WTC11 (cell line): ENCODE measurements around the gene ZSWIM6. TPM values are rescaled to one million over a fixed set of nuclear protein-coding genes. Genes with fewer than 3 reads are reported as not detected.

Source experiments
- ATAC-seq: fragments of 200-7000 bp; cut with Tn5 transposase; 2 replicates; pipeline ENCODE4 v1.10.0; 2021; ENCODE audit warnings: mild to moderate bottlenecking, moderate library complexity
- CTCF ChIA-PET: fragments of 300-600 bp; sonication (Branson Sonifier 250); formaldehyde crosslinking; loops from one replicate; lab custom pipeline; 2021; ENCODE audit warnings: antibody characterized with exemption; lab: Charles Lee
- POLR2A ChIA-PET: fragments of 350-600 bp; sonication (Branson Sonifier 250); formaldehyde crosslinking; loops from one replicate; lab custom pipeline; 2021; ENCODE audit warnings: antibody characterized with exemption; lab: Charles Lee
- DNase-seq: peaks from one replicate; pipeline ENCODE4 v3.0.0; 2021; ENCODE audit warnings: low spot score
- H3K27ac Mint-ChIP-seq: 2 replicates; pipeline ENCODE4 v1.8.0; 2021; ENCODE audit warnings: mixed read lengths
- H3K27me3 Mint-ChIP-seq: 2 replicates; pipeline ENCODE4 v1.8.0; 2021; ENCODE audit warnings: low read depth, mild to moderate bottlenecking, moderate library complexity, mixed read lengths
- H3K36me3 Mint-ChIP-seq: 2 replicates; pipeline ENCODE4 v1.8.0; 2021; ENCODE audit warnings: mixed read lengths
- H3K4me1 Mint-ChIP-seq: 2 replicates; pipeline ENCODE4 v1.8.0; 2022; ENCODE audit warnings: mixed read lengths
- H3K4me3 Mint-ChIP-seq: 2 replicates; pipeline ENCODE4 v1.8.0; 2021; ENCODE audit warnings: mild to moderate bottlenecking, moderate library complexity, mixed read lengths
- H3K9me3 Mint-ChIP-seq: 2 replicates; pipeline ENCODE4 v1.8.0; 2021; ENCODE audit warnings: mixed read lengths
- ATF3 ChIP-seq: sonication (generic); formaldehyde crosslinking; conservative IDR thresholded peaks from 2 replicates; pipeline ENCODE4 v1.8.1; 2022; ENCODE audit warnings: mild to moderate bottlenecking, missing genetic modification reagents
- CREB1 ChIP-seq: sonication (generic); formaldehyde crosslinking; IDR thresholded peaks from 2 replicates; pipeline ENCODE4 v1.8.0; 2023; ENCODE audit warnings: mild to moderate bottlenecking, missing genetic modification reagents
- CTCF ChIP-seq: fragments of 200-600 bp; IDR thresholded peaks from 2 replicates; pipeline ENCODE4 v1.8.0; 2022; ENCODE audit warnings: antibody characterized with exemption
- E2F1 ChIP-seq: sonication (generic); formaldehyde crosslinking; IDR thresholded peaks from 2 replicates; pipeline ENCODE4 v1.8.0; 2022; ENCODE audit warnings: mild to moderate bottlenecking, missing genetic modification reagents
- EMX1 ChIP-seq: fragments of 250-450 bp; sonication (Bioruptor Pico); IDR thresholded peaks from 2 replicates; pipeline ENCODE4 v1.8.0; 2021; ENCODE audit warnings: mild to moderate bottlenecking
- ESRRA ChIP-seq: sonication (generic); formaldehyde crosslinking; IDR thresholded peaks from 2 replicates; pipeline ENCODE4 v1.8.1; 2022; ENCODE audit warnings: mild to moderate bottlenecking, missing genetic modification reagents, borderline replicate concordance
- FOXK1 ChIP-seq: sonication (generic); formaldehyde crosslinking; IDR thresholded peaks from 2 replicates; pipeline ENCODE4 v1.8.0; 2022; ENCODE audit warnings: mild to moderate bottlenecking, moderate library complexity, missing genetic modification reagents
- FOXP1 ChIP-seq: sonication (generic); formaldehyde crosslinking; IDR thresholded peaks from 2 replicates; pipeline ENCODE4 v1.8.0; 2022; ENCODE audit warnings: missing genetic modification reagents, mild to moderate bottlenecking, moderate library complexity, borderline replicate concordance
- GRHL2 ChIP-seq: fragments of 250-450 bp; sonication (Bioruptor Pico); IDR thresholded peaks from 2 replicates; pipeline ENCODE4 v1.8.0; 2022; ENCODE audit warnings: mild to moderate bottlenecking, moderate library complexity; ENCODE audit not compliant: insufficient replicate concordance, severe bottlenecking
- HMGA2 ChIP-seq: fragments of 250-450 bp; sonication (Bioruptor Pico); IDR thresholded peaks from 2 replicates; pipeline ENCODE4 v1.4.0; 2021; ENCODE audit warnings: mild to moderate bottlenecking, moderate library complexity
- JAZF1 ChIP-seq: fragments of 250-450 bp; sonication (Bioruptor Pico); IDR thresholded peaks from 2 replicates; pipeline ENCODE4 v1.9.0; 2021; ENCODE audit warnings: moderate library complexity, mild to moderate bottlenecking, inconsistent platforms
- JUN ChIP-seq: sonication (generic); formaldehyde crosslinking; IDR thresholded peaks from 2 replicates; pipeline ENCODE4 v1.8.0; 2023; ENCODE audit warnings: mild to moderate bottlenecking, missing genetic modification reagents
- KAT7 ChIP-seq: sonication (generic); formaldehyde crosslinking; IDR thresholded peaks from 2 replicates; pipeline ENCODE4 v1.8.1; 2023; ENCODE audit warnings: missing genetic modification reagents, mild to moderate bottlenecking, borderline replicate concordance
- MXD4 ChIP-seq: fragments of 250-450 bp; sonication (Bioruptor Pico); IDR thresholded peaks from 2 replicates; pipeline ENCODE4 v1.8.0; 2021; ENCODE audit warnings: mild to moderate bottlenecking, moderate library complexity, borderline replicate concordance
- NFE2L1 ChIP-seq: sonication (generic); formaldehyde crosslinking; IDR thresholded peaks from 2 replicates; pipeline ENCODE4 v1.8.1; 2023; ENCODE audit warnings: missing genetic modification reagents
- NR3C1 ChIP-seq: sonication (generic); formaldehyde crosslinking; conservative IDR thresholded peaks from 2 replicates; pipeline ENCODE4 v1.8.1; 2023; ENCODE audit warnings: low read depth, mild to moderate bottlenecking, missing genetic modification reagents
- OVOL2 ChIP-seq: fragments of 250-450 bp; sonication (Bioruptor Pico); IDR thresholded peaks from 2 replicates; pipeline ENCODE4 v1.9.0; 2021; ENCODE audit warnings: mild to moderate bottlenecking, borderline replicate concordance
- SP1 ChIP-seq: sonication (generic); formaldehyde crosslinking; conservative IDR thresholded peaks from 2 replicates; pipeline ENCODE4 v1.8.1; 2022; ENCODE audit warnings: missing genetic modification reagents
- TEAD4 ChIP-seq: sonication (generic); formaldehyde crosslinking; IDR thresholded peaks from 2 replicates; pipeline ENCODE4 v1.8.0; 2022; ENCODE audit warnings: mild to moderate bottlenecking, missing genetic modification reagents
- ZBTB21 ChIP-seq: sonication (generic); formaldehyde crosslinking; IDR thresholded peaks from 2 replicates; pipeline ENCODE4 v1.8.1; 2023; ENCODE audit warnings: mild to moderate bottlenecking, missing genetic modification reagents, borderline replicate concordance
- ZNF138 ChIP-seq: sonication (generic); formaldehyde crosslinking; conservative IDR thresholded peaks from 2 replicates; pipeline ENCODE4 v1.8.1; 2022; ENCODE audit warnings: mild to moderate bottlenecking, moderate library complexity, missing genetic modification reagents
- ZNF219 ChIP-seq: sonication (generic); formaldehyde crosslinking; IDR thresholded peaks from 2 replicates; pipeline ENCODE4 v1.8.0; 2023; ENCODE audit warnings: missing genetic modification reagents, mild to moderate bottlenecking, borderline replicate concordance
- ZNF416 ChIP-seq: fragments of 250-450 bp; sonication (Bioruptor Pico); IDR thresholded peaks from 2 replicates; pipeline ENCODE4 v1.9.0; 2021; ENCODE audit warnings: mild to moderate bottlenecking, inconsistent platforms
- ZNF532 ChIP-seq: fragments of 250-450 bp; sonication (Bioruptor Pico); IDR thresholded peaks from 2 replicates; pipeline ENCODE4 v1.9.0; 2021; ENCODE audit warnings: mild to moderate bottlenecking, borderline replicate concordance
- ZSCAN18 ChIP-seq: fragments of 250-450 bp; sonication (Bioruptor Pico); IDR thresholded peaks from 2 replicates; pipeline ENCODE4 v2.1.2; 2022; ENCODE audit warnings: mild to moderate bottlenecking, moderate library complexity
- total RNA-seq: library from RNA; stranded (reverse); gene quantifications from 3 replicates; pipeline ENCODE4 v1.2.3, GENCODE V29; 2021

ZSWIM6 gene
- total RNA-seq, 1 experiment from 2014 or later, result 12.5 TPM

- TF ChIP-seq E2F1 (no peak), MXD4 (CRISPR knock-in tag) (no peak), SP1 (CRISPR knock-in tag) (no peak), TEAD4 (CRISPR knock-in tag) (no peak), ZNF532 (CRISPR knock-in tag) (no peak), EMX1 (CRISPR knock-in tag) (no peak)
These were observed 46.5 kb upstream of the ZSWIM6 start (continued) for GRCh38 chr5:61285531-61285930.

- POLR2A ChIA-PET, result no interaction called here
- peaks cover 9% of the 10 kb centered on the region; the same call in 1 of the 2 replicates for H3K9me3 Mint-ChIP-seq
- no peaks in the 10 kb centered on the region for H3K36me3 Mint-ChIP-seq
- no peak for TF ChIP-seq JUN
- TF ChIP-seq NR3C1, result no peak
- TF ChIP-seq FOXP1 (CRISPR knock-in tag), result no peak
- TF ChIP-seq ATF3 (CRISPR knock-in tag), result no peak
- no peak for TF ChIP-seq ZNF138 (CRISPR knock-in tag)
- no peak for TF ChIP-seq CTCF
- no peak for TF ChIP-seq HMGA2
- TF ChIP-seq OVOL2 (CRISPR knock-in tag), result no peak
- no peak for TF ChIP-seq GRHL2
- no peak for TF ChIP-seq JAZF1
- TF ChIP-seq ZNF416, result no peak
- TF ChIP-seq ZSCAN18 (CRISPR knock-in tag), result no peak
- TF ChIP-seq ZNF219 (CRISPR knock-in tag), result no peak
- no peak for TF ChIP-seq ESRRA
- no peak for TF ChIP-seq CREB1 (CRISPR knock-in tag)
- no peak for TF ChIP-seq TEAD4 (CRISPR knock-in tag)
- no peak for TF ChIP-seq NFE2L1 (CRISPR knock-in tag)
- TF ChIP-seq ZBTB21 (CRISPR knock-in tag), result no peak
- TF ChIP-seq KAT7 (CRISPR knock-in tag), result no peak
- TF ChIP-seq FOXK1 (CRISPR knock-in tag), result no peak
- TF ChIP-seq, all 79 proteins: peak for 0
- no peak for ATAC-seq
- H3K4me1 Mint-ChIP-seq, result peaks cover 17% of the 10 kb centered on the region
- DNase-seq, result no peak
- H3K27me3 Mint-ChIP-seq, result no peaks in the 10 kb centered on the region
- H3K4me3 Mint-ChIP-seq, result no peak overlapping the region
- CTCF ChIA-PET, result no interaction called here
- no peak overlapping the region for H3K27ac Mint-ChIP-seq
These were observed 45.5 kb upstream of the ZSWIM6 start for GRCh38 chr5:61286446-61287132.
